GM12878 (cell line): ENCODE data around the gene MYCN. TPM values are rescaled to one million over a fixed set of nuclear protein-coding genes. Genes with fewer than 3 reads are reported as not detected.

Experiments used
- ATAC-seq: fragments of 200-7000 bp; cut with Tn5 transposase; 3 replicates; pipeline ENCODE4 v1.9.1; 2020; ENCODE audit warnings: mild to moderate bottlenecking, moderate library complexity
- BruUV-seq: library from RNA; stranded (reverse); fragments of 400-500 nt; replicated peaks from 2 replicates; lab custom pipeline; 2021; lab: Mats Ljungman, UMichigan
- CTCF ChIA-PET: fragments of 300-600 bp; sonication (Branson Sonifier 250); formaldehyde crosslinking; extraction: SDS; loops from one replicate; lab custom pipeline; 2021; ENCODE audit warnings: inconsistent platforms; lab: Yijun Ruan, JAX
- POLR2A ChIA-PET: fragments of 350-600 bp; formaldehyde crosslinking; extraction: SDS; loops from one replicate; lab custom pipeline; 2021; ENCODE audit warnings: inconsistent platforms; lab: Charles Lee
- RAD21 ChIA-PET: fragments of 300-600 bp; sonication (Branson Sonifier 250); formaldehyde crosslinking; loops from one replicate; lab custom pipeline; 2023; ENCODE audit warnings: antibody characterized with exemption; ENCODE audit not compliant: unreplicated experiment; lab: Charles Lee
- SMC1A ChIA-PET: fragments of 300-600 bp; sonication (Branson Sonifier 250); formaldehyde crosslinking; loops from one replicate; lab custom pipeline; 2023; ENCODE audit not compliant: unreplicated experiment, uncharacterized antibody; lab: Charles Lee
- DNase-seq: peaks from one replicate; pipeline ENCODE4 v3.0.0-alpha.2; 2011; ENCODE audit warnings: low read depth, low spot score
- FAIRE-seq: peaks from 3 replicates; lab custom pipeline; 2011; peaks lifted over from hg19 to GRCh38; lab: Jason Lieb, UNC
- H2AFZ ChIP-seq: 2 replicates; pipeline ENCODE4 v1.6.0; 2011; ENCODE audit warnings: low read depth, low read length, control low read depth; ENCODE audit not compliant: control insufficient read depth
- H3K27ac ChIP-seq: 2 replicates; pipeline ENCODE4 v1.5.1; 2011; ENCODE audit warnings: control low read depth; ENCODE audit not compliant: control insufficient read depth, insufficient read depth
- H3K27me3 ChIP-seq, 2 experiments: replicated peaks in 1 of 2; 2 replicates each; pipeline versions ENCODE4 v1.6.0 to v1.6.1; 2011; ENCODE audit warnings: low read length in 1 of 2; ENCODE audit not compliant: control insufficient read depth in 2 of 2, insufficient read depth in 2 of 2
- H3K36me3 ChIP-seq, 2 experiments: 2 replicates each; pipeline ENCODE4 v1.5.1; 2011; ENCODE audit warnings: low read length in 1 of 2; ENCODE audit not compliant: control insufficient read depth in 2 of 2, insufficient read depth in 2 of 2
- H3K4me1 ChIP-seq: 2 replicates; pipeline ENCODE4 v1.6.1; 2011; ENCODE audit warnings: mild to moderate bottlenecking, low read length, moderate library complexity, mixed read lengths; ENCODE audit not compliant: control insufficient read depth, insufficient read depth
- H3K4me2 ChIP-seq: 2 replicates; pipeline ENCODE4 v1.6.0; 2011; ENCODE audit warnings: control low read depth; ENCODE audit not compliant: control insufficient read depth, insufficient read depth
- H3K4me3 ChIP-seq: fragments of 200-600 bp; sonication (generic); 2 replicates; pipeline ENCODE4 v1.5.1; 2016
- H3K79me2 ChIP-seq: 2 replicates; pipeline ENCODE4 v1.6.0; 2011; ENCODE audit warnings: low read length; ENCODE audit not compliant: control insufficient read depth, insufficient read depth
- H3K9ac ChIP-seq: 2 replicates; pipeline ENCODE4 v1.8.0; 2011; ENCODE audit warnings: low read length, control low read depth, mixed read lengths; ENCODE audit not compliant: control insufficient read depth, insufficient read depth
- H3K9me3 ChIP-seq: replicated peaks from 3 replicates; pipeline ENCODE4 v1.5.1; 2011; ENCODE audit warnings: mild to moderate bottlenecking, low read length; ENCODE audit not compliant: control insufficient read depth, insufficient read depth
- H4K20me1 ChIP-seq: 2 replicates; pipeline ENCODE4 v1.6.0; 2011; ENCODE audit not compliant: control insufficient read depth, insufficient read depth
- CBFB ChIP-seq: IDR thresholded peaks from 2 replicates; pipeline ENCODE4 v1.6.1; 2016; ENCODE audit warnings: antibody characterized with exemption, low read depth
- CHD2 ChIP-seq: IDR thresholded peaks from 2 replicates; pipeline ENCODE4 v1.6.1; 2011; ENCODE audit warnings: low read depth, low read length, improper control_type of control experiment, borderline replicate concordance
- ESRRA ChIP-seq: IDR thresholded peaks from 2 replicates; pipeline ENCODE4 v1.6.1; 2012; ENCODE audit warnings: mild to moderate bottlenecking, low read length, improper control_type of control experiment
- GABPA ChIP-seq: IDR thresholded peaks from 2 replicates; pipeline ENCODE4 v1.6.1; 2014; ENCODE audit warnings: antibody characterized with exemption, low read depth, mild to moderate bottlenecking, inconsistent platforms
- NR2C1 ChIP-seq: fragments of 450-650 bp; IDR thresholded peaks from 2 replicates; pipeline ENCODE4 v1.6.1; 2017; ENCODE audit warnings: antibody characterized with exemption, mild to moderate bottlenecking, moderate library complexity
- NR2F1 ChIP-seq: fragments of 450-650 bp; conservative IDR thresholded peaks from 2 replicates; pipeline ENCODE4 v1.6.1; 2017; ENCODE audit warnings: mild to moderate bottlenecking
- POLR2AphosphoS2 ChIP-seq: IDR thresholded peaks from 2 replicates; pipeline ENCODE4 v1.6.1; 2011; ENCODE audit warnings: low read depth, mild to moderate bottlenecking, low read length, improper control_type of control experiment, moderate library complexity
- RB1 ChIP-seq: fragments of 450-650 bp; formaldehyde crosslinking; IDR thresholded peaks from 2 replicates; pipeline ENCODE4 v1.6.1; 2017; ENCODE audit warnings: mild to moderate bottlenecking, borderline replicate concordance
- SREBF1 ChIP-seq: IDR thresholded peaks from 2 replicates; pipeline ENCODE4 v1.6.1; 2012; ENCODE audit warnings: mild to moderate bottlenecking, low read length
- SUZ12 ChIP-seq: fragments of 200-600 bp; sonication (generic); IDR thresholded peaks from one replicate; pipeline ENCODE4 v1.6.1; 2018; ENCODE audit warnings: antibody characterized with exemption, mild to moderate bottlenecking; ENCODE audit not compliant: unreplicated experiment
- TBL1XR1 ChIP-seq: IDR thresholded peaks from 2 replicates; pipeline ENCODE4 v1.6.1; 2012; ENCODE audit warnings: low read depth, low read length, improper control_type of control experiment
- WGBS: methylation state at CpG from one replicate; pipeline ENCODE4 v1.1.6; 2016; ENCODE audit warnings: low lambda C conversion rate; ENCODE audit not compliant: insufficient replicate concordance, insufficient coverage; ENCODE audit errors: missing lambda C conversion rate; 5-methylcytosine and 5-hydroxymethylcytosine counted together
- in situ Hi-C: fragments of 300-500 bp; cut with MboI; formaldehyde crosslinking; loops from 9 replicates; pipeline ENCODE4 v1.14.3; 2018; ENCODE audit warnings: mixed read lengths
- intact Hi-C: fragments of 100-400 bp; cut with micrococcal nuclease; formaldehyde crosslinking; loops from one replicate; pipeline ENCODE4 v1.14.2; 2022; ENCODE audit not compliant: unreplicated experiment
- polyA plus RNA-seq, 11 experiments: library from polyadenylated mRNA; depleted of rRNA in 4 of 11; unstranded in 6 of 11; stranded (reverse) in 5 of 11; fragments of >200 nt; fragmentation: Nextera tagmentation in 4 of 11; fragmentation: Illumina TruSeq in 1 of 11; extraction: Ambion mirVana in 4 of 11; extraction: Trizol in 1 of 11; gene quantifications; 1 replicate in 1 of 11; 2 replicates in 10 of 11; pipeline versions ENCODE4 v1.2.1 to v1.2.3, GENCODE V29; 2011 to 2016; ENCODE audit warnings: inconsistent platforms in 2 of 11, missing spikeins in 2 of 11, low read depth in 1 of 11
- total RNA-seq, 4 experiments: library from RNA; depleted of rRNA in 3 of 4; stranded (reverse); fragments of >200 nt in 3 of 4; fragmentation: Illumina TruSeq in 1 of 4; extraction: Trizol in 1 of 4; gene quantifications; 2 replicates each; pipeline versions ENCODE4 v1.2.1 to v1.2.3, GENCODE V29; 2013 to 2021
- TF ChIP-seq, protein P1 (sequence below): fragments of 450-650 bp; IDR thresholded peaks from 2 replicates; pipeline ENCODE4 v1.6.1; 2014; ENCODE audit warnings: mild to moderate bottlenecking
- TF ChIP-seq, protein P2 (sequence below): IDR thresholded peaks from 2 replicates; pipeline ENCODE4 v1.6.1; 2012; ENCODE audit warnings: mild to moderate bottlenecking, low read depth, low read length
- TF ChIP-seq, protein P3 (sequence below): fragments of 450-650 bp; IDR thresholded peaks from 2 replicates; pipeline ENCODE4 v1.6.1; 2017; ENCODE audit warnings: antibody characterized with exemption, mild to moderate bottlenecking, moderate library complexity
- TF ChIP-seq, protein P4 (sequence below): IDR thresholded peaks from 2 replicates; pipeline ENCODE4 v1.6.1; 2012; ENCODE audit warnings: low read depth, low read length, improper control_type of control experiment
- TF ChIP-seq, protein P5 (sequence below): IDR thresholded peaks from 2 replicates; pipeline ENCODE4 v1.6.1; 2012; ENCODE audit warnings: low read depth, low read length, improper control_type of control experiment

MYCN gene
- total and polyA plus RNA-seq, 10 of the 15 experiments (the other 5 are each of a cell fraction or from before 2014, with no cell fraction given) = not detected

DNA sequence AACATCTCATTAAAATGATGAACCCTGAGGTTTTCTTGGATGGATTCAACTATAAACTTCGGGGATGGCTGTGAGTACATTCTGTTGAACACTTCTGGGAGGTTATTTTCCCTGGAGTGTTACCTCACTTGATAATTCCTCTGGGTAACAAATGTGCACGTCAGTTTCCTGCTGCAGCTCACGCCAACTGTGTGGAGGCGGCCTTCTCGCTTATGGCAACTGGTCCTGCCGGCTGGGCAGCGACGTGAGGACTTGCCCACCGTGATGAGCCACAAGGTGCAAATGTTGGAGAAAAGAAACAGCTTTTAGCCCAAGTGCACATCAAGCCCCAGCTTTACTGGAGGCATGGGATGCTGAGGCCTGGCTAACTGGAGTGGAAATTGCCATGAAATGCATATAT, 15.9 kb downstream of the MYCN start:
- no peaks in the 10 kb centered on the region; a peak in 1 of 4 replicates for H3K27me3 ChIP-seq
- H3K36me3 ChIP-seq = no peaks in the 10 kb centered on the region
- no peak for FAIRE-seq
- ATAC-seq = no peak
- no TSS peak for BruUV-seq
- H3K4me1 ChIP-seq = no peaks in the 10 kb centered on the region
- 52% methylated on average over 9 of the region's 9 CpGs for WGBS
- H3K9me3 ChIP-seq = no peaks in the 10 kb centered on the region
- RAD21 ChIA-PET = no interaction called here
- DNase-seq = no peak
- POLR2A ChIA-PET = no interaction called here
- in situ Hi-C loops = no loop called here
- no peak overlapping the region for H3K27ac ChIP-seq
- CTCF ChIA-PET = no interaction called here
- no peak overlapping the region for H3K4me3 ChIP-seq
- no peaks in the 10 kb centered on the region for H4K20me1 ChIP-seq
- H3K79me2 ChIP-seq = no peaks in the 10 kb centered on the region
- intact Hi-C loops = no loop called here
- H3K4me2 ChIP-seq = no peak overlapping the region
- no peak overlapping the region for H2AFZ ChIP-seq
- H3K9ac ChIP-seq = no peak overlapping the region
- SMC1A ChIA-PET = interaction anchor here (0.6 kb wide), 1 partner anchor 74 kb away, joined by 3 read pairs; no protein-coding TSS in a partner anchor
- TF ChIP-seq ESRRA = no peak
- TF ChIP-seq, protein P1, sequence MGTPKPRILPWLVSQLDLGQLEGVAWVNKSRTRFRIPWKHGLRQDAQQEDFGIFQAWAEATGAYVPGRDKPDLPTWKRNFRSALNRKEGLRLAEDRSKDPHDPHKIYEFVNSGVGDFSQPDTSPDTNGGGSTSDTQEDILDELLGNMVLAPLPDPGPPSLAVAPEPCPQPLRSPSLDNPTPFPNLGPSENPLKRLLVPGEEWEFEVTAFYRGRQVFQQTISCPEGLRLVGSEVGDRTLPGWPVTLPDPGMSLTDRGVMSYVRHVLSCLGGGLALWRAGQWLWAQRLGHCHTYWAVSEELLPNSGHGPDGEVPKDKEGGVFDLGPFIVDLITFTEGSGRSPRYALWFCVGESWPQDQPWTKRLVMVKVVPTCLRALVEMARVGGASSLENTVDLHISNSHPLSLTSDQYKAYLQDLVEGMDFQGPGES = no peak
- TF ChIP-seq GABPA = no peak
- TF ChIP-seq, protein P2, sequence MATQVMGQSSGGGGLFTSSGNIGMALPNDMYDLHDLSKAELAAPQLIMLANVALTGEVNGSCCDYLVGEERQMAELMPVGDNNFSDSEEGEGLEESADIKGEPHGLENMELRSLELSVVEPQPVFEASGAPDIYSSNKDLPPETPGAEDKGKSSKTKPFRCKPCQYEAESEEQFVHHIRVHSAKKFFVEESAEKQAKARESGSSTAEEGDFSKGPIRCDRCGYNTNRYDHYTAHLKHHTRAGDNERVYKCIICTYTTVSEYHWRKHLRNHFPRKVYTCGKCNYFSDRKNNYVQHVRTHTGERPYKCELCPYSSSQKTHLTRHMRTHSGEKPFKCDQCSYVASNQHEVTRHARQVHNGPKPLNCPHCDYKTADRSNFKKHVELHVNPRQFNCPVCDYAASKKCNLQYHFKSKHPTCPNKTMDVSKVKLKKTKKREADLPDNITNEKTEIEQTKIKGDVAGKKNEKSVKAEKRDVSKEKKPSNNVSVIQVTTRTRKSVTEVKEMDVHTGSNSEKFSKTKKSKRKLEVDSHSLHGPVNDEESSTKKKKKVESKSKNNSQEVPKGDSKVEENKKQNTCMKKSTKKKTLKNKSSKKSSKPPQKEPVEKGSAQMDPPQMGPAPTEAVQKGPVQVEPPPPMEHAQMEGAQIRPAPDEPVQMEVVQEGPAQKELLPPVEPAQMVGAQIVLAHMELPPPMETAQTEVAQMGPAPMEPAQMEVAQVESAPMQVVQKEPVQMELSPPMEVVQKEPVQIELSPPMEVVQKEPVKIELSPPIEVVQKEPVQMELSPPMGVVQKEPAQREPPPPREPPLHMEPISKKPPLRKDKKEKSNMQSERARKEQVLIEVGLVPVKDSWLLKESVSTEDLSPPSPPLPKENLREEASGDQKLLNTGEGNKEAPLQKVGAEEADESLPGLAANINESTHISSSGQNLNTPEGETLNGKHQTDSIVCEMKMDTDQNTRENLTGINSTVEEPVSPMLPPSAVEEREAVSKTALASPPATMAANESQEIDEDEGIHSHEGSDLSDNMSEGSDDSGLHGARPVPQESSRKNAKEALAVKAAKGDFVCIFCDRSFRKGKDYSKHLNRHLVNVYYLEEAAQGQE = no peak
- no peak for TF ChIP-seq NR2F1
- TF ChIP-seq SREBF1 = no peak
- TF ChIP-seq, protein P3, sequence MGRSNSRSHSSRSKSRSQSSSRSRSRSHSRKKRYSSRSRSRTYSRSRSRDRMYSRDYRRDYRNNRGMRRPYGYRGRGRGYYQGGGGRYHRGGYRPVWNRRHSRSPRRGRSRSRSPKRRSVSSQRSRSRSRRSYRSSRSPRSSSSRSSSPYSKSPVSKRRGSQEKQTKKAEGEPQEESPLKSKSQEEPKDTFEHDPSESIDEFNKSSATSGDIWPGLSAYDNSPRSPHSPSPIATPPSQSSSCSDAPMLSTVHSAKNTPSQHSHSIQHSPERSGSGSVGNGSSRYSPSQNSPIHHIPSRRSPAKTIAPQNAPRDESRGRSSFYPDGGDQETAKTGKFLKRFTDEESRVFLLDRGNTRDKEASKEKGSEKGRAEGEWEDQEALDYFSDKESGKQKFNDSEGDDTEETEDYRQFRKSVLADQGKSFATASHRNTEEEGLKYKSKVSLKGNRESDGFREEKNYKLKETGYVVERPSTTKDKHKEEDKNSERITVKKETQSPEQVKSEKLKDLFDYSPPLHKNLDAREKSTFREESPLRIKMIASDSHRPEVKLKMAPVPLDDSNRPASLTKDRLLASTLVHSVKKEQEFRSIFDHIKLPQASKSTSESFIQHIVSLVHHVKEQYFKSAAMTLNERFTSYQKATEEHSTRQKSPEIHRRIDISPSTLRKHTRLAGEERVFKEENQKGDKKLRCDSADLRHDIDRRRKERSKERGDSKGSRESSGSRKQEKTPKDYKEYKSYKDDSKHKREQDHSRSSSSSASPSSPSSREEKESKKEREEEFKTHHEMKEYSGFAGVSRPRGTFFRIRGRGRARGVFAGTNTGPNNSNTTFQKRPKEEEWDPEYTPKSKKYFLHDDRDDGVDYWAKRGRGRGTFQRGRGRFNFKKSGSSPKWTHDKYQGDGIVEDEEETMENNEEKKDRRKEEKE = no peak
- no peak for TF ChIP-seq TBL1XR1
- TF ChIP-seq POLR2AphosphoS2 = no peak
- no peak for TF ChIP-seq CBFB
- no peak for TF ChIP-seq CHD2
- TF ChIP-seq, protein P4, sequence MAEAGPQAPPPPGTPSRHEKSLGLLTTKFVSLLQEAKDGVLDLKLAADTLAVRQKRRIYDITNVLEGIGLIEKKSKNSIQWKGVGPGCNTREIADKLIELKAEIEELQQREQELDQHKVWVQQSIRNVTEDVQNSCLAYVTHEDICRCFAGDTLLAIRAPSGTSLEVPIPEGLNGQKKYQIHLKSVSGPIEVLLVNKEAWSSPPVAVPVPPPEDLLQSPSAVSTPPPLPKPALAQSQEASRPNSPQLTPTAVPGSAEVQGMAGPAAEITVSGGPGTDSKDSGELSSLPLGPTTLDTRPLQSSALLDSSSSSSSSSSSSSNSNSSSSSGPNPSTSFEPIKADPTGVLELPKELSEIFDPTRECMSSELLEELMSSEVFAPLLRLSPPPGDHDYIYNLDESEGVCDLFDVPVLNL = no peak
- TF ChIP-seq SUZ12 = no peak
- no peak for TF ChIP-seq NR2C1
- TF ChIP-seq, protein P5, sequence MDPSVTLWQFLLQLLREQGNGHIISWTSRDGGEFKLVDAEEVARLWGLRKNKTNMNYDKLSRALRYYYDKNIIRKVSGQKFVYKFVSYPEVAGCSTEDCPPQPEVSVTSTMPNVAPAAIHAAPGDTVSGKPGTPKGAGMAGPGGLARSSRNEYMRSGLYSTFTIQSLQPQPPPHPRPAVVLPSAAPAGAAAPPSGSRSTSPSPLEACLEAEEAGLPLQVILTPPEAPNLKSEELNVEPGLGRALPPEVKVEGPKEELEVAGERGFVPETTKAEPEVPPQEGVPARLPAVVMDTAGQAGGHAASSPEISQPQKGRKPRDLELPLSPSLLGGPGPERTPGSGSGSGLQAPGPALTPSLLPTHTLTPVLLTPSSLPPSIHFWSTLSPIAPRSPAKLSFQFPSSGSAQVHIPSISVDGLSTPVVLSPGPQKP = no peak
- no peak for TF ChIP-seq RB1
